GM12878 (cell line): ENCODE measurements around the gene PARD6B. TPM values are rescaled to one million over a fixed set of nuclear protein-coding genes. Genes with fewer than 3 reads are reported as not detected.
A peak's percentile ranks its signal among the peaks of the same experiment; 100 is the strongest.

Experiments used
- ATAC-seq: fragments of 200-7000 bp; cut with Tn5 transposase; 3 replicates; pipeline ENCODE4 v1.9.1; 2020; ENCODE audit warnings: mild to moderate bottlenecking, moderate library complexity
- BruUV-seq: library from RNA; stranded (reverse); fragments of 400-500 nt; replicated peaks from 2 replicates; lab custom pipeline; 2021; lab: Mats Ljungman, UMichigan
- CTCF ChIA-PET: fragments of 300-600 bp; sonication (Branson Sonifier 250); formaldehyde crosslinking; extraction: SDS; loops from one replicate; lab custom pipeline; 2021; ENCODE audit warnings: inconsistent platforms; lab: Yijun Ruan, JAX
- POLR2A ChIA-PET: fragments of 350-600 bp; formaldehyde crosslinking; extraction: SDS; loops from one replicate; lab custom pipeline; 2021; ENCODE audit warnings: inconsistent platforms; lab: Charles Lee
- RAD21 ChIA-PET: fragments of 300-600 bp; sonication (Branson Sonifier 250); formaldehyde crosslinking; loops from one replicate; lab custom pipeline; 2023; ENCODE audit warnings: antibody characterized with exemption; ENCODE audit not compliant: unreplicated experiment; lab: Charles Lee
- SMC1A ChIA-PET: fragments of 300-600 bp; sonication (Branson Sonifier 250); formaldehyde crosslinking; loops from one replicate; lab custom pipeline; 2023; ENCODE audit not compliant: unreplicated experiment, uncharacterized antibody; lab: Charles Lee
- DNase-seq: peaks from one replicate; pipeline ENCODE4 v3.0.0-alpha.2; 2011; ENCODE audit warnings: low read depth, low spot score
- FAIRE-seq: peaks from 3 replicates; lab custom pipeline; 2011; peaks lifted over from hg19 to GRCh38; lab: Jason Lieb, UNC
- H2AFZ ChIP-seq: 2 replicates; pipeline ENCODE4 v1.6.0; 2011; ENCODE audit warnings: low read depth, low read length, control low read depth; ENCODE audit not compliant: control insufficient read depth
- H3K27ac ChIP-seq: 2 replicates; pipeline ENCODE4 v1.5.1; 2011; ENCODE audit warnings: control low read depth; ENCODE audit not compliant: control insufficient read depth, insufficient read depth
- H3K27me3 ChIP-seq, 2 experiments: replicated peaks in 1 of 2; 2 replicates each; pipeline versions ENCODE4 v1.6.0 to v1.6.1; 2011; ENCODE audit warnings: low read length in 1 of 2; ENCODE audit not compliant: control insufficient read depth in 2 of 2, insufficient read depth in 2 of 2
- H3K36me3 ChIP-seq, 2 experiments: 2 replicates each; pipeline ENCODE4 v1.5.1; 2011; ENCODE audit warnings: low read length in 1 of 2; ENCODE audit not compliant: control insufficient read depth in 2 of 2, insufficient read depth in 2 of 2
- H3K4me1 ChIP-seq: 2 replicates; pipeline ENCODE4 v1.6.1; 2011; ENCODE audit warnings: mild to moderate bottlenecking, low read length, moderate library complexity, mixed read lengths; ENCODE audit not compliant: control insufficient read depth, insufficient read depth
- H3K4me2 ChIP-seq: 2 replicates; pipeline ENCODE4 v1.6.0; 2011; ENCODE audit warnings: control low read depth; ENCODE audit not compliant: control insufficient read depth, insufficient read depth
- H3K4me3 ChIP-seq: fragments of 200-600 bp; sonication (generic); 2 replicates; pipeline ENCODE4 v1.5.1; 2016
- H3K79me2 ChIP-seq: 2 replicates; pipeline ENCODE4 v1.6.0; 2011; ENCODE audit warnings: low read length; ENCODE audit not compliant: control insufficient read depth, insufficient read depth
- H3K9ac ChIP-seq: 2 replicates; pipeline ENCODE4 v1.8.0; 2011; ENCODE audit warnings: low read length, control low read depth, mixed read lengths; ENCODE audit not compliant: control insufficient read depth, insufficient read depth
- H3K9me3 ChIP-seq: replicated peaks from 3 replicates; pipeline ENCODE4 v1.5.1; 2011; ENCODE audit warnings: mild to moderate bottlenecking, low read length; ENCODE audit not compliant: control insufficient read depth, insufficient read depth
- H4K20me1 ChIP-seq: 2 replicates; pipeline ENCODE4 v1.6.0; 2011; ENCODE audit not compliant: control insufficient read depth, insufficient read depth
- EP300 ChIP-seq, 2 experiments: fragments of 150-350 bp in 1 of 2; IDR thresholded peaks; 2 replicates each; pipeline ENCODE4 v1.6.1; 2011 to 2012; ENCODE audit warnings: low read depth in 2 of 2, low read length in 2 of 2, borderline replicate concordance in 1 of 2, improper control_type of control experiment in 1 of 2, inconsistent platforms in 1 of 2; ENCODE audit not compliant: control insufficient read depth in 1 of 2
- ETV6 ChIP-seq, 2 experiments: fragments of 450-650 bp in 1 of 2; IDR thresholded peaks in 1 of 2; conservative IDR thresholded peaks in 1 of 2; 2 replicates each; pipeline ENCODE4 v1.6.1; 2014; ENCODE audit warnings: antibody characterized with exemption in 1 of 2, borderline replicate concordance in 1 of 2, low read depth in 1 of 2, mild to moderate bottlenecking in 1 of 2, moderate library complexity in 1 of 2
- NFXL1 ChIP-seq: fragments of 450-650 bp; IDR thresholded peaks from 2 replicates; pipeline ENCODE4 v1.6.1; 2017; ENCODE audit warnings: antibody characterized with exemption, mild to moderate bottlenecking, borderline replicate concordance
- PBX3 ChIP-seq: IDR thresholded peaks from 2 replicates; pipeline ENCODE4 v1.6.1; 2011; ENCODE audit warnings: mild to moderate bottlenecking, low read depth, low read length, moderate library complexity; ENCODE audit not compliant: insufficient replicate concordance
- SIN3A ChIP-seq: IDR thresholded peaks from 2 replicates; pipeline ENCODE4 v1.6.1; 2012; ENCODE audit warnings: low read depth, low read length, improper control_type of control experiment
- SMC3 ChIP-seq: IDR thresholded peaks from 2 replicates; pipeline ENCODE4 v1.6.1; 2011; ENCODE audit warnings: low read length, improper control_type of control experiment, borderline replicate concordance
- SPI1 ChIP-seq: IDR thresholded peaks from 2 replicates; pipeline ENCODE4 v1.6.1; 2011; ENCODE audit warnings: low read depth, mild to moderate bottlenecking, low read length, moderate library complexity, borderline replicate concordance; ENCODE audit not compliant: insufficient read depth
- ZNF592 ChIP-seq: fragments of 450-650 bp; IDR thresholded peaks from 2 replicates; pipeline ENCODE4 v1.6.1; 2017; ENCODE audit warnings: mild to moderate bottlenecking, moderate library complexity
- WGBS: methylation state at CpG from one replicate; pipeline ENCODE4 v1.1.6; 2016; ENCODE audit warnings: low lambda C conversion rate; ENCODE audit not compliant: insufficient replicate concordance, insufficient coverage; ENCODE audit errors: missing lambda C conversion rate; 5-methylcytosine and 5-hydroxymethylcytosine counted together
- in situ Hi-C: fragments of 300-500 bp; cut with MboI; formaldehyde crosslinking; loops from 9 replicates; pipeline ENCODE4 v1.14.3; 2018; ENCODE audit warnings: mixed read lengths
- intact Hi-C: fragments of 100-400 bp; cut with micrococcal nuclease; formaldehyde crosslinking; loops from one replicate; pipeline ENCODE4 v1.14.2; 2022; ENCODE audit not compliant: unreplicated experiment
- polyA plus RNA-seq, 11 experiments: library from polyadenylated mRNA; depleted of rRNA in 4 of 11; unstranded in 6 of 11; stranded (reverse) in 5 of 11; fragments of >200 nt; fragmentation: Nextera tagmentation in 4 of 11; fragmentation: Illumina TruSeq in 1 of 11; extraction: Ambion mirVana in 4 of 11; extraction: Trizol in 1 of 11; gene quantifications; 1 replicate in 1 of 11; 2 replicates in 10 of 11; pipeline versions ENCODE4 v1.2.1 to v1.2.3, GENCODE V29; 2011 to 2016; ENCODE audit warnings: inconsistent platforms in 2 of 11, missing spikeins in 2 of 11, low read depth in 1 of 11
- total RNA-seq, 4 experiments: library from RNA; depleted of rRNA in 3 of 4; stranded (reverse); fragments of >200 nt in 3 of 4; fragmentation: Illumina TruSeq in 1 of 4; extraction: Trizol in 1 of 4; gene quantifications; 2 replicates each; pipeline versions ENCODE4 v1.2.1 to v1.2.3, GENCODE V29; 2013 to 2021

The PARD6B gene
- total and polyA plus RNA-seq, 10 of the 15 experiments (the other 5 are each of a cell fraction or from before 2014, with no cell fraction given) = 0.57 to 4.7 (median 2.0) TPM

GRCh38 chr20:50715694-50716093, 15.7 kb upstream of the PARD6B start (continued):
- TF ChIP-seq SIN3A (no peak), SPI1 (no peak), PBX3 (no peak)

- H3K27ac ChIP-seq = no peak overlapping the region
- no peaks in the 10 kb centered on the region for H4K20me1 ChIP-seq
- no peak for ATAC-seq
- H3K27me3 ChIP-seq = peaks cover 0 to 2% of the 10 kb centered on the region in 2 experiments; a peak in 2 of 4 replicates
- RAD21 ChIA-PET = interaction anchor here (0.6 kb wide), 1 partner anchor 1811 kb away, joined by 4 read pairs; no protein-coding TSS in a partner anchor
- H3K4me2 ChIP-seq = no peak overlapping the region
- no peak overlapping the region for H3K9ac ChIP-seq
- FAIRE-seq = no peak
- H3K9me3 ChIP-seq = no peaks in the 10 kb centered on the region
- CTCF ChIA-PET = interaction anchor here (1.3 kb wide), 1 partner anchor 33 kb away, joined by 6 read pairs; no protein-coding TSS in a partner anchor
- H3K4me3 ChIP-seq = no peak overlapping the region
- POLR2A ChIA-PET = no interaction called here
- in situ Hi-C loops (no loop called here), intact Hi-C loops (no loop called here)
- no peaks in the 10 kb centered on the region for H3K4me1 ChIP-seq
- SMC1A ChIA-PET = no interaction called here
- WGBS = no CpG with 5 or more reads among the region's 1 CpG
- no TSS peak for BruUV-seq
- H2AFZ ChIP-seq = no peak overlapping the region
- no peak for TF ChIP-seq EP300 (IDR thresholded peaks at IDR 0.05; ENCODE audit: borderline replicate concordance in 1 of 2, control insufficient read depth in 1 of 2, low read depth in 2 of 2, low read length in 2 of 2)
- TF ChIP-seq ZNF592 = no peak
- TF ChIP-seq SMC3 = no peak
- peak in 1 of 2 experiments; percentile 12; a peak in 1 of 4 replicates for TF ChIP-seq ETV6 (conservative IDR thresholded peaks at IDR 0.05 in 1 of 2, IDR thresholded peaks at IDR 0.05 in 1 of 2; ENCODE audit: borderline replicate concordance in 1 of 2, low read depth in 1 of 2)
- TF ChIP-seq NFXL1 = 0 out of 2 replicates have a peak, but pooled peaks have one; percentile 25
- no peaks in the 10 kb centered on the region for H3K36me3 ChIP-seq
- no peaks in the 10 kb centered on the region for H3K79me2 ChIP-seq
- no peak for DNase-seq
These were observed 14.9 kb upstream of the PARD6B start for GRCh38 chr20:50716518-50716917.
